CD14-positive monocyte (primary cell): ENCODE results near the gene C11orf42. TPM values are rescaled to one million over a fixed set of nuclear protein-coding genes. Genes with fewer than 3 reads are reported as not detected.

Experiments used
- DNase-seq, 3 donors: peaks; one replicate each; pipeline ENCODE4 v3.0.0-alpha.2; 2011 to 2022
- H2AFZ ChIP-seq: 2 replicates; pipeline ENCODE4 v1.6.0; 2012; ENCODE audit warnings: mild to moderate bottlenecking, low read depth, low read length, inconsistent platforms; ENCODE audit not compliant: insufficient read depth, poor library complexity, severe bottlenecking
- H3K27ac ChIP-seq, 2 donors: 1 replicate in 1 of 2; 2 replicates in 1 of 2; pipeline ENCODE4 v1.5.1; 2012 to 2013; ENCODE audit warnings: low read length in 2 of 2, control low read depth in 1 of 2, inconsistent platforms in 1 of 2, low read depth in 1 of 2, mild to moderate bottlenecking in 1 of 2
- H3K27me3 ChIP-seq, 2 donors: one replicate each; pipeline versions ENCODE4 v1.6.0 to v1.6.1; 2011 to 2013; ENCODE audit warnings: low read length in 2 of 2; ENCODE audit not compliant: control insufficient read depth in 2 of 2, insufficient read depth in 2 of 2
- H3K36me3 ChIP-seq, 2 donors: replicated peaks in 1 of 2; 1 replicate in 1 of 2; 2 replicates in 1 of 2; pipeline versions ENCODE4 v1.5.1 to v1.6.1; 2012 to 2013; ENCODE audit warnings: low read length in 2 of 2, control low read depth in 1 of 2, inconsistent platforms in 1 of 2, mild to moderate bottlenecking in 1 of 2; ENCODE audit not compliant: insufficient read depth in 2 of 2, control insufficient read depth in 1 of 2
- H3K4me1 ChIP-seq, 2 donors: 1 replicate in 1 of 2; 2 replicates in 1 of 2; pipeline versions ENCODE4 v1.5.1 to v1.6.1; 2012 to 2013; ENCODE audit warnings: low read length in 2 of 2, control low read depth in 1 of 2, inconsistent platforms in 1 of 2, mild to moderate bottlenecking in 1 of 2, moderate library complexity in 1 of 2; ENCODE audit not compliant: insufficient read depth in 2 of 2, control insufficient read depth in 1 of 2
- H3K4me2 ChIP-seq: replicated peaks from 2 replicates; pipeline ENCODE3; 2012; ENCODE audit warnings: low read length, moderate library complexity, mild to moderate bottlenecking; ENCODE audit not compliant: poor library complexity, severe bottlenecking; ENCODE audit errors: extremely low read depth
- H3K4me3 ChIP-seq, 3 experiments: fragments of 200-600 bp in 1 of 3; sonication (generic) in 1 of 3; replicated peaks in 1 of 3; 1 replicate in 2 of 3; 2 replicates in 1 of 3; pipeline ENCODE4 v1.5.1; 2011 to 2013; ENCODE audit warnings: low read length in 3 of 3, mild to moderate bottlenecking in 3 of 3, control low read depth in 2 of 3, low read depth in 2 of 3, inconsistent platforms in 1 of 3, moderate library complexity in 1 of 3
- H3K79me2 ChIP-seq: 2 replicates; pipeline ENCODE4 v1.6.0; 2012; ENCODE audit warnings: mild to moderate bottlenecking, control low read depth, inconsistent platforms, low read length, moderate library complexity; ENCODE audit not compliant: insufficient read depth
- H3K9ac ChIP-seq: 2 replicates; pipeline ENCODE4 v1.6.0; 2017; ENCODE audit warnings: low read length, mild to moderate bottlenecking; ENCODE audit not compliant: insufficient read depth, poor library complexity, severe bottlenecking
- H3K9me3 ChIP-seq, 2 donors: replicated peaks in 1 of 2; 1 replicate in 1 of 2; 2 replicates in 1 of 2; pipeline versions ENCODE4 v1.5.1 to v1.6.1; 2012 to 2013; ENCODE audit warnings: low read length in 2 of 2, control low read depth in 1 of 2; ENCODE audit not compliant: control insufficient read depth in 1 of 2, insufficient read depth in 1 of 2
- H4K20me1 ChIP-seq: 2 replicates; pipeline ENCODE4 v1.6.0; 2012; ENCODE audit warnings: mild to moderate bottlenecking, low read length, control low read depth, moderate library complexity; ENCODE audit not compliant: insufficient read depth
- H3K27ac Mint-ChIP-seq, 7 donors: one replicate each; pipeline ENCODE4 v1.8.0; 2020; ENCODE audit warnings: mild to moderate bottlenecking in 7 of 7, mixed read lengths in 7 of 7, moderate library complexity in 6 of 7, inconsistent platforms in 2 of 7
- H3K27me3 Mint-ChIP-seq, 3 donors: one replicate each; pipeline ENCODE4 v1.8.0; 2021 to 2022; ENCODE audit warnings: low read depth in 3 of 3, mild to moderate bottlenecking in 3 of 3, mixed read lengths in 3 of 3, moderate library complexity in 3 of 3, inconsistent platforms in 1 of 3
- H3K36me3 Mint-ChIP-seq, 2 donors: one replicate each; pipeline ENCODE4 v1.8.0; 2020; ENCODE audit warnings: mixed read lengths in 2 of 2, inconsistent platforms in 1 of 2, mild to moderate bottlenecking in 1 of 2
- H3K4me1 Mint-ChIP-seq: one replicate; pipeline ENCODE4 v1.8.0; 2020; ENCODE audit warnings: mild to moderate bottlenecking, mixed read lengths
- H3K4me3 Mint-ChIP-seq, 2 donors: one replicate each; pipeline ENCODE4 v1.8.0; 2020; ENCODE audit warnings: mild to moderate bottlenecking in 2 of 2, mixed read lengths in 2 of 2, moderate library complexity in 1 of 2
- H3K9me3 Mint-ChIP-seq, 7 donors: one replicate each; pipeline ENCODE4 v1.8.0; 2020 to 2022; ENCODE audit warnings: mixed read lengths in 7 of 7, mild to moderate bottlenecking in 6 of 7, moderate library complexity in 6 of 7, inconsistent platforms in 2 of 7
- WGBS: methylation state at CpG from one replicate; pipeline ENCODE4 v1.1.5; 2013; ENCODE audit warnings: missing lambda C conversion rate; ENCODE audit not compliant: insufficient coverage; 5-methylcytosine and 5-hydroxymethylcytosine counted together
- intact Hi-C, 2 donors: fragments of 100-400 bp; cut with micrococcal nuclease; formaldehyde crosslinking; loops; one replicate each; pipeline versions ENCODE4 v1.15.0 to v1.15.1; 2023
- polyA plus RNA-seq, 3 donors: library from polyadenylated mRNA; depleted of rRNA in 1 of 3; unstranded in 2 of 3; stranded (reverse) in 1 of 3; fragments of 300-500 nt in 2 of 3; fragments of >200 nt in 1 of 3; fragmentation: Illumina TruSeq in 2 of 3; gene quantifications; 1 replicate in 2 of 3; 2 replicates in 1 of 3; pipeline ENCODE4 v1.2.3, GENCODE V29; 2012 to 2021
- TF ChIP-seq, protein P1 (sequence below): fragments of 200-600 bp; IDR thresholded peaks from one replicate; pipeline ENCODE4 v1.8.0; 2022; ENCODE audit warnings: antibody characterized with exemption, mild to moderate bottlenecking

Gene C11orf42
- polyA plus RNA-seq, 3 donors = not detected

DNA sequence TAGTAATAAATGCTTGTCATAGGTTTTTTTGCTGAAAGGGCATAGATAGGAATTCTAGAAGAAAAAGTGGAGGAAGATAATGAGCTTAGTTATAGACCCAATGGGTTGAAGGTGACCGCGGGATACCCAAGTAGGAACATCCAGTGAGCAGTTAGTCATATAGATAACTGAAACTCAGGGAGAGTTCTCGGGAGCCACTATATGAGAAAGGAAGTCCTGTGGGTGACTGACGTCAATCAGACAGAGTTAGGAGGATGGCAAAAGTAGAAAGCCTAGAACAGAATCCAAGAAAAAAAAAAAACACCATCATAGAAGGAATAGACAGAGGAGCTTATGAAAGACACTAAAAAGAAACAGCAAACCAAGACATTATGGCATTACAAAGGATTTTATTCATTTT lies 31.9 kb downstream of the C11orf42 start:
- Mint-ChIP-seq H3K9me3 (no peaks in the 10 kb centered on the region), H3K36me3 (peaks cover 0 to 1% of the 10 kb centered on the region in 2 donors), H3K27ac (no peak overlapping the region), H3K4me3 (no peak overlapping the region), H3K4me1 (peaks cover 42% of the 10 kb centered on the region), H3K27me3 (peaks cover 0 to 3% (median 0%) of the 10 kb centered on the region in 3 donors)
- intact Hi-C loops = loop anchor here (5.0 to 10.0 kb wide), 3 partner anchors 245 to 448 kb away; partner anchors contain the start of genes ARFIP2 (in 1 of the 2), MRPL17 (in 1 of the 2), TAF10 (in 1 of the 2) and TIMM10B (in 1 of the 2)
- H3K36me3 ChIP-seq = no peaks in the 10 kb centered on the region
- no peak overlapping the region for H3K4me3 ChIP-seq
- H3K9me3 ChIP-seq = no peaks in the 10 kb centered on the region
- no peak overlapping the region for H3K27ac ChIP-seq
- TF ChIP-seq, protein P1, sequence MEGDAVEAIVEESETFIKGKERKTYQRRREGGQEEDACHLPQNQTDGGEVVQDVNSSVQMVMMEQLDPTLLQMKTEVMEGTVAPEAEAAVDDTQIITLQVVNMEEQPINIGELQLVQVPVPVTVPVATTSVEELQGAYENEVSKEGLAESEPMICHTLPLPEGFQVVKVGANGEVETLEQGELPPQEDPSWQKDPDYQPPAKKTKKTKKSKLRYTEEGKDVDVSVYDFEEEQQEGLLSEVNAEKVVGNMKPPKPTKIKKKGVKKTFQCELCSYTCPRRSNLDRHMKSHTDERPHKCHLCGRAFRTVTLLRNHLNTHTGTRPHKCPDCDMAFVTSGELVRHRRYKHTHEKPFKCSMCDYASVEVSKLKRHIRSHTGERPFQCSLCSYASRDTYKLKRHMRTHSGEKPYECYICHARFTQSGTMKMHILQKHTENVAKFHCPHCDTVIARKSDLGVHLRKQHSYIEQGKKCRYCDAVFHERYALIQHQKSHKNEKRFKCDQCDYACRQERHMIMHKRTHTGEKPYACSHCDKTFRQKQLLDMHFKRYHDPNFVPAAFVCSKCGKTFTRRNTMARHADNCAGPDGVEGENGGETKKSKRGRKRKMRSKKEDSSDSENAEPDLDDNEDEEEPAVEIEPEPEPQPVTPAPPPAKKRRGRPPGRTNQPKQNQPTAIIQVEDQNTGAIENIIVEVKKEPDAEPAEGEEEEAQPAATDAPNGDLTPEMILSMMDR = no peak
- H3K27me3 ChIP-seq = no peaks in the 10 kb centered on the region
- no peak overlapping the region for H3K9ac ChIP-seq
- peaks cover 22% of the 10 kb centered on the region for H3K79me2 ChIP-seq
- H3K4me1 ChIP-seq = peaks cover 41 to 65% of the 10 kb centered on the region in 2 donors
- no peak overlapping the region for H2AFZ ChIP-seq
- no peak overlapping the region for H3K4me2 ChIP-seq
- DNase-seq = peak in 2 of 3 donors; percentile 29 to 64
- no peaks in the 10 kb centered on the region for H4K20me1 ChIP-seq
- WGBS = 60% methylated on average over 2 of the region's 4 CpGs

DNA sequence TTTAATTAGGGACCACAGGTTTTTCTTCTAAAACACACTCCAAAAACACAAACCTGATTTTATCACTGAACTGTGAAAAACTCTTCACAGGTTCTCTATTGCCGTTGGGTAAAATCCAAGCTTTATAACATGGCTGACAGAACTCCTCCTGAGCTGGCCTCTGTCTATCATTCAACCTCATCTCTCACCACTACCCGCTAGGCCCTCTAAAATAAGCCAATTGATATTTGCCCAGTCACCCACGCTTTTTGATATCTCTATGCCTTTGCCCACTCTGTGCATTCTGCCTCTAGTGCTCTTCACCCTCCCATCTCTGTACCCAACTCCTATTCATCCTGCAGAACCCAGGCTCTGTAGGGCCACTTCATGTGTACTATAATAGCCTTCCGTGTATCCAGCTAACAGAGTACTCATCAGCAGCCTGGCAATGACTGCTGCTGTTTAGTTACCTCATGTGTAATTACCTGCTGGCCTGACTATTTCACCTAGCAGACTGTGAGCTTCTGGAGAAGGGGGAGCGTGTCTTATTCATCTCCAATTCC lies 32.5 kb downstream of the C11orf42 start:
- Histone ChIP-seq H3K79me2 (peaks cover 17% of the 10 kb centered on the region), H3K4me1 (peaks cover 40 to 59% of the 10 kb centered on the region in 2 donors), H3K36me3 (no peaks in the 10 kb centered on the region), H3K4me3 (no peak overlapping the region), H3K9ac (no peak overlapping the region), H3K9me3 (no peaks in the 10 kb centered on the region), H4K20me1 (no peaks in the 10 kb centered on the region), H3K27ac (no peak overlapping the region), H3K27me3 (no peaks in the 10 kb centered on the region), H3K4me2 (no peak overlapping the region), H2AFZ (no peak overlapping the region)
- H3K27ac Mint-ChIP-seq = no peak overlapping the region
- TF ChIP-seq, protein P1 = no peak
- peaks cover 0 to 3% (median 0%) of the 10 kb centered on the region in 3 donors for H3K27me3 Mint-ChIP-seq
- 100% methylated on average over 3 of the region's 5 CpGs for WGBS
- H3K4me3 Mint-ChIP-seq = no peak overlapping the region
- no peaks in the 10 kb centered on the region for H3K9me3 Mint-ChIP-seq
- no peaks in the 10 kb centered on the region for H3K36me3 Mint-ChIP-seq
- H3K4me1 Mint-ChIP-seq = peaks cover 38% of the 10 kb centered on the region
- no peak for DNase-seq
- intact Hi-C loops = loop anchor here (5.0 to 10.0 kb wide), 3 partner anchors 244 to 447 kb away; partner anchors contain the start of genes ARFIP2 (in 1 of the 2), MRPL17 (in 1 of the 2), TAF10 (in 1 of the 2) and TIMM10B (in 1 of the 2)
